Fibroblast of mammary gland (primary cell): Measurements from ENCODE around the gene SPATS2.
A peak's percentile ranks its signal among the peaks of the same experiment; 100 is the strongest.

ENCODE experiments used
- DNase-seq: peaks from one replicate; pipeline ENCODE4 v3.0.0-alpha.2; 2010; ENCODE audit warnings: low read depth
- H3K4me3 ChIP-seq: 2 replicates; pipeline ENCODE4 v1.5.1; 2011; ENCODE audit warnings: low read depth, mild to moderate bottlenecking, low read length, moderate library complexity; ENCODE audit not compliant: control insufficient read depth
- CTCF ChIP-seq: conservative IDR thresholded peaks from 2 replicates; pipeline ENCODE4 v1.5.1; 2011; ENCODE audit warnings: low read depth, low read length, inconsistent platforms; ENCODE audit not compliant: control insufficient read depth, insufficient read depth

Gene SPATS2

DNA sequence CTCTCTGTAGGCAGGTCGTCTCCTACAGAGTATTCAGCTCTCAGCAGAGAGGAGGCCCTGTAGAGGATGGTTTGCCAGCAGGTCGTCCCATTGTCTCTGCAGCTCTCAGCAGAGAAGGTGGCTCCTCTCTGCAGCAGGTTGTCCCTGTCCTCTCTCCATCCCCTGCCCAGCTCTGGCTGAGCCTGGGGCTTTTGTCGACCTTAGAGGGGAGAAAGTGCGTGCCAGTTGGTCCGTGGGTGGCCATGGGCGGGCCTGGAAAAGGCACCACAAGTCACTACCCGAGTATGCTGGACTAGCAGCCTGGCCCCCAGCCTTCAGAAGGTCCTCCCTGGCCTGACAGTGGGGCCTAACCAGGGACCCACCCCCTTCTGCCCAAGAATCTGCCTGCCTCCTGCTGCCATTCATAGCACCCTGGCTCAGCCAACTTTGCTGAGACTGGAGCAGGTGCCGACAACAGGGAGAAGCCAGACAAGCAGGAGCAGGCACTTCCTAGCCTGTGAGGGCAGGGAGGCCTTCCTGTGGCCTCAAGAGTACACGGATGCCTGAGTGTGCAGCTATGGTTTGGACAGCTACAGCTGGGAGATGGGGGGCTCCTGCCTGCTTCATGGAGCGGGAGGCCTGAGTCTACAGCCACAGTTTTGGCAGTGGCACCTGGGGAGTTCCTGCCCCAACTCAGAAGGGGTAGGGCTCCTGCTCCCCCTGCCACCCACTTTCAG is 111.8 kb downstream of the SPATS2 start:
- TF ChIP-seq CTCF = no peak
- DNase-seq = no peak
- no peak overlapping the region for H3K4me3 ChIP-seq

GRCh38 chr12:49482095-49483051 is 115.1 kb downstream of the SPATS2 start:
- H3K4me3 ChIP-seq = no peak overlapping the region
- no peak for DNase-seq
- TF ChIP-seq CTCF = no peak

- DNase-seq = no peak
- H3K4me3 ChIP-seq = no peak overlapping the region
- no peak for TF ChIP-seq CTCF
Observed at GRCh38 chr12:49483619-49484018, 116.4 kb downstream of the SPATS2 start.

DNA sequence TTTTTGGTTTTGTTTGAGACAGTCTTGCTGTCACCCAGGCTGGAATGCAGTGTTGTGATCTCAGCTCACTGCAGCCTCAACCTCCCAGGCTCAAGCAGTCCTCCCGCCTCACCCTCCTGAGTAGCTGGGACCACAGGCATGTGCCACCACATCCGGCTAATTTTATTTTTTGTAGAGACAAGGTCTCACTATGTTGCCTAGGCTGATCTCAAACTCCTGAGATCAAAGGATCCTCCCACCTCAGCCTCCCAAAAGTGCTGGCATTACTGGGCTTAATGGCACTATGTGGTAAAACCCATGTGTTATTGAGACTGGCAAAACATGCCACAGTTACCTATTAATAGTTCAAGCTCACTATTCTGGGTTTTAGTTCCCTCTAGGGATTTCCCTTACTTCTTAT is 120.3 kb downstream of the SPATS2 start:
- no peak overlapping the region for H3K4me3 ChIP-seq
- no peak for TF ChIP-seq CTCF
- no peak for DNase-seq

GRCh38 chr12:49489154-49489553 is 121.9 kb downstream of the SPATS2 start:
- H3K4me3 ChIP-seq = no peak overlapping the region
- no peak for DNase-seq
- no peak for TF ChIP-seq CTCF

- peak; percentile 81 for DNase-seq
- no peak overlapping the region for H3K4me3 ChIP-seq
- peak; percentile 18 for TF ChIP-seq CTCF
Observed at GRCh38 chr12:49489720-49490119, 122.5 kb downstream of the SPATS2 start.
